GM19372 (cell line): ENCODE data around the gene AP5B1.

Experiments used
- ATAC-seq: cut with Tn5 transposase; IDR thresholded peaks from one replicate; pipeline ENCODE4 v1.9.1; 2021; ENCODE audit warnings: mild to moderate bottlenecking, low read depth, moderate library complexity; ENCODE audit not compliant: unreplicated experiment

AP5B1 gene, protein sequence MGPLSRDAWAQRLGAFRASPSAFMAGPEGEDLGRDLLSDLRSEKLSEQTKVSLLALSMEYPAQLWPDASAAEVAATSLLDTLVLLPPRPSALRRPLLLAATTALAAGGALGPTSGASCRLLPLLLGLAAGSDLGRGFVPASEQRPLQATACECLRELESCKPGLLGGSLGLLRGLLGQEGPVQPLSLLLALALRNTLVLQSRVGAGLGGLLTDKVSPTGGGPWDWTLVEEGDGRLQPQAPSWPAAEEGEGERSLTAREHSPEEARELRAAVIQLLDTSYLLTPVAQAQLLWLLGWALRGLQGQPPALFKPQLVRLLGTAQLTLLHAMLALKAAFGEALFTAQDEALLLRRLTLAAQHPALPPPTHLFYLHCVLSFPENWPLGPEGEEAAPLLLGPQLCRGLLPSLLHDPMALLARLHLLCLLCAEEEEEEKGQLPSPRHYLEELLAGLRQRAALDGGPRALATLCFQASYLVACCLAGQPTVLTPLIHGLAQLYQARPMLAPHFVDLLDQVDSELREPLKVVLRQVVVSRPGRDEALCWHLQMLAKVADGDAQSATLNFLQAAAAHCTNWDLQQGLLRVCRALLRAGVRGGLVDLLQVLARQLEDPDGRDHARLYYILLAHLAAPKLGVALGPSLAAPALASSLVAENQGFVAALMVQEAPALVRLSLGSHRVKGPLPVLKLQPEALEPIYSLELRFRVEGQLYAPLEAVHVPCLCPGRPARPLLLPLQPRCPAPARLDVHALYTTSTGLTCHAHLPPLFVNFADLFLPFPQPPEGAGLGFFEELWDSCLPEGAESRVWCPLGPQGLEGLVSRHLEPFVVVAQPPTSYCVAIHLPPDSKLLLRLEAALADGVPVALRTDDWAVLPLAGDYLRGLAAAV

DNA sequence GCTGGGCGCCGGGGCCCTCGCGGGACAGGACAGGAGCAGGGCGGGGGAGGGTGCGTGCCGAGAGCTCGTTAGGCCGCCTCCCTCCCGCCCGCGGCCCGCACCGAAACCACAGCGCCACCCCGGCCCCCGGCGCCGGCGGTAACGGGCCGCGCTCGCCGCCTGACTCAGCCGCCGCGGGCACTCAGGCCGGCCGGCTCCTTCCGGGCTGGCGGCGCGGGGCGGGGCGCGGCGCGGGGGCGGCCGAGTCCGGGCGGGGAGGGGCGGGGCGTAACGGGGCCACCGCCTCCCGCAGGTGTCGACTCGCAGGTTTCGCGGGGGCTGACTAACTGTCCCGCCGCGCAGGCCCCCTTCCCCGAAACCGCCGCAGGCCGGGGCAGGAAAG lies at the start of gene AP5B1:
TSS of gene AP5B1 (minus strand) at position 207 of the 382 bp plus-strand sequence. CDS start 385 bp downstream, outside the sequence.
- peak; percentile 67 for ATAC-seq

DNA sequence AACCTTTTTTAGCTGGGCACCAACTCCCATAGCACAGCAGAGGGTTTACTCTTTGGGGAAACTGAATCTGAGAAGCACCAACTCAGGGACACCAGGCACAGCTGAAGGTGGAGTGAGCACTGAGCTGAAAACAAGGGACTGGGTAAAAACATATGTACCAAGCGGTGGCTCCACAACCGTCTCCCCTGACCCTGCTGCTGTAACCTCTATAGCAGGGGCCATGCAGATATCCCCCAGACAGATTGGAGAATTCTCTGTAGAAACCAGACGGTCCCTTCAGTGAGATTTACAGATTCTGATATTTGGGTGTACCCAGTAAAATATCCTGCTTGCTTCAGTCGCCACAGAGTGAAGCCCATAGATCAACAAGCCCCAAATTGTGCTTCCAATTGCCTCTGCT lies 48.7 kb upstream of the AP5B1 start:
- ATAC-seq, result no peak

DNA sequence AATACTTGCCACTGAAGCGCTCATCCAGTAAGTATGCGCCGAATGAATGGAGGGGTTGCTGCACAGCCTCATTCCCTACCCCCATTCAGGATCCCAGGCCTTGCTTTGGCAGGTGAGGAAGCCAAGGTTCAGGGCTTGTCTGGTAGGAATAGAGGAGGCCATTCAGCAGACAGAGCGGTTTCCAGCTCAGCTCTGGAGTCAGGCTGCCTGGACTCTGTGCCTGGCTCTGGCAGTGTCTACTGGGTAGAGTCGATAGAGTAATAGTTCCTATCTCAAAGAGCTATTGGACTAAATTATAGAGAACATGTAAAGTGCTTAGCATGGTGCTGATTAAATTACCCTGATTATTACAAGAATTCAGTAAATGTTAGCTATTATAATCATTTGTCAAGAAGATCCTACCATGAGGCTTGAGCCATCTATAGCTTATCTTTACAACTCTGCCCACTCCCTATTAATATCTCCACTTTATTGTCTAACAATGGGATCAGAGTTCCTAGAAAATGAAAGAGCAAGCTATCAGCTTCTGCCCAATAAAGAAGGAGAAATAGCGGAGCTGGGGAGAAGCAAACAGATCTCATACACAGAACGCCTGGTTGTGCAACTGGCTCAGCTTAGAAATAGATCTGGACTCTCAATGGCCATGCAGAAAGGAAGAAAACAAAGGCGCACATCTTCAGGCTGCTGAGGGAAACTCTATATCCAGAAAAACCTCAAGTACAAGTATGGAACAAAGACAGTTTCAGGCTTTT lies 46.4 kb upstream of the AP5B1 start:
- no peak for ATAC-seq

DNA sequence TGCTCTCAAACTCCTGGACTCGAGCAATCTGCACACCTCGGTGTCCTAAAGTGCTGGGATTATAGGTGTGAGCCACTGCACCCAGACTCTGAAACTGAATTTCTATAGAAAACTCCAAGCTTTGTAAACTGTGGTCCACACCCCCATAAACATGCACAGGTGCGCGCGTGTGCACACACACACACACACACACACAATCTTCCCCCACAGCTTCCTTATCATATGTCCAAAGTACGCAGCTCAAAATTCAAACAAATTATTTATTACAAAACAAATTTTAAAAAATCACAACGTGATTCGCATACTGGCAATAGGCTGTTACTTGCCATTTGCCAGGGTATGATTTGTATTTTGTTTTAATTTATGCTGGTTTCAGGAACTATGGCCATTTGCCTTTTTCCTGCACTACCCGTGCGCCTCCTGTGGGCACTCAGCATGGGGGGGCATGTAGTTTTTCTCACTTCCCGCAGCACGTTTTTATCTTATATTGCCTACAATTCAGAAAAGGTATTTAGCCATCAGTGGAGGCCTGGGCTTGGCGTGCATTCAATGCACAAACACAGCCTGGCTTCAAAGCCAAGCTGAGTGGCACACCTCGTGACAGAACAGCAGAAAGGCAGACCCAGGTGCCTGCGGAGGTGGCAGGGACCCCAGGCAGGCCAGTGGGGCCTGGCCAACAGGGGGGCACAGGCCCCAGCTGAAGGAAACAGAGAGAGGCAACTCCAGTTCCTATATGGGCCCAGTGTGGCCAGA lies 42.2 kb upstream of the AP5B1 start:
- ATAC-seq, result no peak

DNA sequence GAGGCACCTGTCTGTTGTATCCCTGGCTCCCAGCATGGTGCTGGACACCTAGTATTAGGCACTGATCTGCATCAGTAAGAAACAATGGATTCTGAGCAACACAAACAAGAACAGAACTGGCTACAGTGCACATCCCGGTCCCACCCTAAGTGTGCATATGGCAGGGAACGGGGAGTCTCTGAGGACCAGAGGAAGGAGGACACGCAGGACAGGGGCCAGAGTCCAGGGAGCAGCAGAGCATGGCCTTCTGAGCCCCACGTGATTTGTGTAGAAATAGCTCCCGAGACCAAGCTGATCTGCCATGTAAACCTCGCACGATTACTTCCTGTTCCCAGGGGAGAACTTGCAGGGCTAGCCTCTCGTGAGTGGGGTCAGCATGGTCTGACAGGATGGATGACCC lies 40.3 kb upstream of the AP5B1 start:
- ATAC-seq, result no peak

DNA sequence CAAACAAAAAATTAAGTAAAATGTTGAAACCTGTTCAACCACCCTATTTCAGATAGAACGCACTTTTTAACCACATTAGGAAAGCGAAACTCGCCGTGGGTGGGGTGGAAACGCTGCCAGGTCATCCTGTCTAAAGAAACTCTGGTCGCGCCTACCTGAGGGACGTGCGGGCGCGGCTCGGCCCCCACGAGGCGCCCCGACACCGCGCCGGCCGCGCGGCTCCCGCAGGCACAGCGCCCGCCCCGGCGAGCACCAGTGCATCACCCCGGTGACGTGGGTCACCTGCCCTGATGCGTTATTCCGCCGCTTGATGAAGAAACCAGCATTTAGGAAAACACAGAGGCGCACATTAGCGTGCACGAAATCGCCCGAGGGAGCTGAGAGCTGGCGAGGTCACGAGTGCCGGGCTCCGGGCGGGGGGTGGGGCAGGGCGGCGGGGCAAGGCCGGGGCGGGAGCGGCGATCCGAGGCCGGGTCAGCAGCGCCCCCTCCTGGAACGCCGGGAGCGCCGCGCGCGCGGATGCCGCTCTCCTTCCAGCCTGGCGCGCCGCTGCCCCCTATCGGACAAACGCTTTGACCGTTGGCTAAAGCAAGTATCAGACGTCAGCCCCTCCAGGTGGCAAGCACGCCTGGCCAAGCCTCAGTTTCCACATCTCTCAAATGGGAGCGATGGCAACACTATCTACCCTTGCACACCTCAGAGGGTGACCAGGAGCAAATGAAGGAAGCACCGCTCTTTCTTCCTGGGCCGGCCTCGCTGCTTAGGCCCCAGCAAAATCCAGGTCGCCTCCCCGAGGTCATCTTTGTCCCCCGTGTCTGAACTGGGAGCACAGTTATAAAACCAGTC lies 37.3 kb upstream of the AP5B1 start:
- ATAC-seq, result peak; percentile 77

DNA sequence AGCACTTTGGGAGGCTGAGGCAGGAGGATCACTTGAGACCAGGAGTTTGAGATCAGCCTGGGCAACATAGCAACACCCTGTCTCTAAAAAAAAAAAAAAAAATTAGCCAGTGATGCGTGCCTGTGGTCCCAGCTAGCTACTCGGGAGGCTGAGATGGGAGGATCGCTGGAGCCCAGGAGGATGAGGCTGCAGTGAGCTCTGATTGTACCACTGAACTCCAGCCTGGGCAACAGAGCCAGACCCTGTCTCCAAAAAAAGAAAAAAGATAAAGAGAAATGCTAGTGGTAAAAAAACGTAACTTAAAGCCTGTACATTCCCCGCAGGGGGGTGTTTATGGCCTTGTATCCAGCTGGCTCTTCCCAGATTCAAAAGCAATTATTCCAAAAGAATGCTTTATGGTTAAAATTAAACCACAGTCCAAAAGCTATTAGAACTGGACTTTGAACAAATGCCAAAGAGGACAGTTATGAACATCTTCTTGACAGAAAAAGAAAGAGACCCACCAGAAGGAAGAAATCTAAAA lies 36.6 kb upstream of the AP5B1 start:
- no peak for ATAC-seq

DNA sequence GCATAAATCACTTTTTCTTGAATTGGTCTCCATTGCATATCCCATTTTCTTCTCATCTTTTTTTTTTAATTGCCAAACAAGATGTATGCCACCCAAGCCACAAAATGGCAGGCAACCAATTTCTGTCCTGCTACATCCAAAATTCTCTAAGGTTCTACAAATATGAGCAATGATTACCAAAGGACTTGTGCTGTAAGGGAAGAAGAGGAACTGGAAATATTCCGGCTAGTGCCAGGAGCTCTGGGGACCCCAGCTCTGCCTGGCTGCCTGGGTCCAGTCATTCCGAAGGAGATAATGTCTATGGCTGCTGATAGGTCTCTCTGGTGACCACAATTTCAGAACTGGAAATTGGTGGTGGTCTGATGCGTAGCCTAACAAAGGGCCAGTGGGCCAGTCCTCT lies 35.9 kb upstream of the AP5B1 start:
- ATAC-seq, result no peak

DNA sequence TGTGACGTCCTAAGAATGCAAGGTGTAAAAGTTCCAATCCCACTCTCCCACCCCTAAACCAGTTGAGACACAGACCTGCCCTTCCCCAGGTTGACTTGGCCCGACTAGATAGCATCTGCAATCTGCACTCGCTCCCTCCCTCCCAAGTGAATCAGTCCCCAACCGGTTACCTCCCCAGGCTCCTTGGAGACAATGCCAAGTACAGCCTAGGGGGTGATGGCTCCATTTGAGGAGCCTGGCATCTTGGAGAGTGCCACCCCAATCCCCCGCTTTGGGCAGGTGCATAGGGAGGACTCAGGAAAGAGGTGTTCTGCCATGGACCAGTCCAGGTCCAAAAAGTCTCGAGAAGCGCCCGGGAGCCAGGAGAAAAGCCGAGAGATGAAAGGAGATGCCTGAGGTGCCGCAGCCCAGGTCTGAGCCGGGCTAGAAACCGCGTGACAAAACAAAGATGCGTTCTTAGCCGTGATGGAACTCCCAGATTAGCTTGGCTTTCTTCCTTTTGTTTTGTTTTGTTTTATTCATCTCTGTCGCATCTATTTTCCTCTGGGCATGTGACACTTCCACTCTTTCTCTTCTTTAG lies 34.3 kb upstream of the AP5B1 start:
- ATAC-seq, result no peak

DNA sequence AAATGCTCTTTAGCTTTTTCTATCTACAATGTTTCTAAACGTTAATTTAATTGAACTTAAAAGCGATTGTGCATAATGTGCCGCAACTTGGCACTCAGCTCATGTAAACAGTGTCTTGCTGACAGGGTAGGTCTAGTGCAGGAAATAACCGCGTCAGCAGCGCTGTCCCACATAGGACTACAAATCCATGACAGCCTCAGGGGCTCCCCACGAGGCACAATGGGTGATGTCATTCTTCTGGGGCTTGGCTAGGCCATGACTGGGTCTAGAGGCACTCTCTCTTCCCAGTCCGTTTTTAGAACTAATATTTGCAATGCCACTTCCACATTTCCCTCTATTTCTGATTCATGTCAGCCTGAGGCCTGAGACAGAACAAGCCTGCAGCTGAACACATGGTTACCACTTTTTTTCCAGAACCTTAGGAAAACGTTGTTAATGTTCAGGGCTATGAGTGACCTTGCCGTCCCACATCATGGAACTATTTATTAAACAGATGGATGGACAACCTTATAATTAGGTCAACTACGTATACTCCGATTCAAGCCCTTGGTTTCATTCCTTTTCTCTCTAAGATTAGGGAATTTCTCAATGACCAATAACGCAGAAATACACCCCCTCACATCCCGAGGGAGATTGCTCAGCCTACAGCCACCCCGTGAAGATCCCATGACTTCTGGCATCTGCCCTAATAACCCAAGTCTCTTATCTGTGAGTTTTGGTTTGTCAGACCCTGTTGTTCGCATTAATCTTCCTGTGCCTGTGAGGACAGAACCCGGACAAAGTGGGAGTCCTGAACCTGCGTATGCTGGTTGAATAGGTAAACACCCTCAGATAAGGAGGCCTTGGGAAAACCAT lies 33.6 kb upstream of the AP5B1 start:
- ATAC-seq, result no peak

DNA sequence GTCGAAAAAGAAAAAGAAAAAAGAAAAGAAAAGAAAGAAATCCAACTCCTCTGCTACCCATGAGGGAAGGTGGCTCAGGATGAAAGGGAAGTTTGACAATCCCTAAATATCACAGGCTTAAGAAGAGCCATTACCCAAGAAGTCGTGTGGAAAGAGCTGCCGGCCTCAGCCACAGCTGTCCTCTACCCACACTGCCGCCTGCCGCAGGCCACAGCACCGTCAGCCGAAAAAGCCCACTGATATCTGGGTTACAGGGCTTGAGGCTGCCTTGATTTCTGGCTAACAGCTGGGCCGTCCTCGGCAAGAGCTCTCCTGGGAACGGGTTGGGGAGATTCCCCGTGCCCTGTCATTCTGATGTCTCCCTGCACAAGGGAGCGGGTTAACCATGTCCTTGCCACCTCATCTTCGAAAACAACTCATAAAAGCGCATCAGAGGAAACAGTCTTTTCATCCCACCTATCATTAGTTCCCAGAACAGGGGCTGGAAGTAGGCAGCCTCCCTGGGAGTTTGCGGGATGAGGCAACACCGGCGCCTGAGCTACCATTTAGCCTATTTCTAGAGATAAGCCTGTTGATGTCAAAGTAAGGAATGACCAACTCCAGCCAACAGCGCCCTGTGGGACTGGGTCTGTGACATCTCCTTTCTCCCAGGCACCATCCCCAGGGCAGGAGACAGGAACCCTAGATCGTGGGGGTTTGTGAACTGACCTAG lies 31.1 kb upstream of the AP5B1 start:
- no peak for ATAC-seq

DNA sequence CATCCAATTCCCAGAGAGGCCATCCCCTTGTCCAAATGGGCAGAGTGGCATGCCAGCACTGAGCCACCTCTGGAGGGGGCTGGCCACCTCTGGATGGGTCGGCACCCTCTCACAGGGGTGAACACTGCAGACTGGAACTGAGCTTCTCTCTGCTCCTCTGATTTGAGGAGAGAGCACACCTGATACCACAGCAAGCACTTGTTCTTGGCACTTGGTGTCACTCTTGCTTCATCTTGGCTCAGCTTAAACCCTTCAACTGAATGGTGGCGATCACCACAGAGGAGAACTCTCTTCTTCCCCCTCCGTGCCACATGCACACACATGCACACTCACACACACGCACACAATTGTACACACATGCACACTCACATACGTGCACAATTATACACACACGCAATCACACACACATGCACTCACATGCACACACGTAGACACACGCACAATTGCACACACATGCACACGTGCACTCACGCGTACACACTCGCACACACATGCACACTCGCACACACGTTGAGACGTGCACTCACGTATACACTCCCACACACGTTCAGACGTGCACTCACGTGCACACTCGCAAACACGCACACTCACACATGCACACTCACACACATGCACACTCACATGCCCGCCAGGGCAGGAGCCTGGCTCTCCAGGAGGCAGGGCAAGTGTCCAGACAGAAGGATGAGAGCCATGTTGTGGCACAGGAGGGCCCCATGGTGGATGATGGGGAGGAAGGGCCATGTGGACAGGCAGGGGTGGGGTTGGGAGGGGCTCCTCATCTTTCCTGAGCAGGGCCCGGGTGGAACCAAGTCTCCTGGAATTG lies 29.5 kb upstream of the AP5B1 start:
- no peak for ATAC-seq

DNA sequence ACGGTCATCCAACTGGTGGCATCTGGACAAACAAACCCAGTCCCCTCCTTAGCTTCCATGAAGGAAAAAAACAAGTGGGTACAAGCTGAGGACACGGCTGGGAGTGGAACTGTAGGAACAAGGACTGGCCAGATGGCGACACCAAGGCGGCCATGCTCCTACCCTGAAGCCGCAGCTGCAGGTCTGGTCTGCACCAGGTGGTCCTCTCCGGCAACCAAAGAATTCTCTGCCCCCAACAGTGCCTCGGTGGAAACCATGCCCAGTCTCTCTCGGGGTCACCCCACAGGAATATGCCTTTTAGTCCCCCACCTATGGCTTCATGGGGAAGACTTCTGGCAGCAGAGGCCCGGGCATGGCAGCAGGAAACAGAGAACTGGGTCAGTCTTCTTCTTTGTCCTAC lies 28.7 kb upstream of the AP5B1 start:
- no peak for ATAC-seq

DNA sequence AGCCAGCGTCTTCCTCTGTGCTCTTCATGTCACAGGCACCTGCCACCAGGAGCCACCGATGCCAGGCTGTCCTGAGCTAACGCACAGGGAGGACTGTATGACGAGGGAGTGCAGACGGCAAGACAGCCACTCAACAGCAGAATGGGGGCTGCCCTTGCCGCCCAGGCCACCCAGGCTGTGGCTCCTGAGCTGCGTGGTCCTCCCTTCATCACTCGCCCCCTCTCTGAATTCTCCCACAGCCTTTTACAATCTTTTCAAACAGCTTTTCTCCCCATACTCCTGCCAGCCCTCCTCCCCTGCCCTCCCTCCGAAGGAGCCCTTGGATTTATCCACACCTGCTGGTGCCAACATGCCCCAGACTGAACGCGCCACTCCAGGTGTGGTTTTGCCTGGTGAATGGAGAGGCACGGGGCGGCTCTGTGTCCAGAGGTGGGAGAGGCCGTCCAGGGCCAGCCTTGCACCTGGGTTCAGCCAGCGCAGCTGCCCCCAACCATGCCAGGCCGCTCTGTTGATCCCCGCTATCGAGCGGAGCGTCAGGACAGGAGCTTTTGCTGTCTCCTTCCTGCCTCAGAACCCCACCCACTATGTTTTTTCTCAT lies 28.1 kb upstream of the AP5B1 start:
- no peak for ATAC-seq

DNA sequence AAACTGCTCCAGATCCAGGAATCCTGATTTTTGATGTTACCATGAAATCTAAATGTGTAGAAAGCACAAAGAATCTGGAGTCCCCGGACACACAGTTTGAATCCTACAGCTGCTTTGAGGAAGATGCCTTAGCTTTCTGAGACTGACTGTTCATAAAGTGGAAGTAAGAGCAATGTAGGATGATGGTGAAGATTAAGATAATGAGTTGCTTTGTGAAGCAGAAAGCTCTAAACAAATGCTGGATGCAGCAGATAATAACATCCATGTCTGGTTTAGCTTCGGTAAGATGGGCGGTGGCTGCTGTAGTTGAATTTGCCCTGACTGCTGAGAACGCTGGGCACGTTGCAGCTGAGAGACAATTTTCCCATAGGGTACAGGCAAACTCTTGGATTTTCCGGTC lies 26.2 kb upstream of the AP5B1 start:
- ATAC-seq, result no peak
